Cortex of kidney (tissue), 1 donor: ENCODE results near the gene DNAAF9.
"Not testable (repeated sequence)": the region's sequence is repeated elsewhere in the genome, so short reads cannot be mapped to it uniquely, and the experiment has no call there.

Experiments used
- DNase-seq: peaks from one replicate; lab custom pipeline; 2025; lab: John Stamatoyannopoulos, UW

The DNAAF9 gene

DNA sequence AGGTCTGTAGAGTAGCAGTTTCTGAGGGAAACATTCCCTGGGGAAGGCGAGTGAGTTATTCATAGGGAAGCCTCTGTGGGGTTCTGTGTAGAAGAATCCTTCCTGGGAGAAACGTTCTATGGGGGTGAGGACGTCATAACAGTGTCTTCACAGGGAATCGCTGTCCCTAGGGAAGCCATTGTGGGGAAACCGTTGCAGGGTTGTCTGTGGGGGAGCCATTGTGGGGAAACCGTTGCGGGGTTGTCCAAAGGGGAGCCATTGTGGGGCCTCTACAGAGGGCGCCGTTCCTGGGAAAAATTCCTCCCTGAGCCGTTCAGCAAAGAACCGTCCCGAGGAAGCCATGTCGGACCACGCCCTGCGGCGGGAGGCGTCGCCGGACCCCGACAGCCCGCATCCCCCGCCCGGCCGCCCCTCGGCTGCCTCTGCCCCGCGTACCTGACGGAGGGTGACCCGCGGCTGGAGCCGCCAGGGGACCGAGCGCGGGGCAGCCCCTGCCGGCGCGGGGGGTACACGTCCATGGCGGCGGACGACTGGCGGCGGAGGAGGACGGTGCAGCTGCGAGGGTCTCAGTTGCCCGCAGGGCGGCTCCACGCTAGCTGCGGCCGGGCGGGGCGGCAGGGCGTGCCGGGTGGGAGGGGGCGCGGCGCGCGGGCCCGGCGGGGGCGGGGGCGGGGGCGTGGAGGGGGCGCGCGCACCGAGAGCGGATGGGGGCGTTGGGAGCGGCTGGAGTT lies at the start of gene DNAAF9:
DNAAF9 (minus strand) TSS at position 630 of the 731 bp plus-strand sequence; CDS start at position 518, 112 bp downstream.
- no peak for DNase-seq

DNA sequence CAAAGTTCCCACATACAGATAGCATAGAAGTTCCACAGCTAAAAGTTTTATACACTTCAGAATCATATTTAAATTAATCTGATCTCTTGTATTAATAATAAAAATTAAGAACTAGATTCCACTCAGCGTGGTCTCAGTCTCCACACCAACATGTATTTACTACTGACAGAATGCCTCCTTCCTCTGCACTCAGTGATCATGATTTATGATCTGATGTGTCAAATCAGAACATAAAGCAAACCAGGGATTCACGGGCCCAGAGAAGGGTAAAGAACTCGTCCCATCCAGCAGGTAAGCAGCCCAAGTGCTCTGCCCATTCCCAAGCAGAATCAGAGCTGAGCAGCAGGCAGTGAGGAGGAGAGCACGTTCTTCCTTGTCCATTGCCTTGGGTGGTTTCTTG lies 49.2 kb upstream of the DNAAF9 start:
- DNase-seq: no peak

GRCh38 chr20:3454831-3455230 lies 47.4 kb upstream of the DNAAF9 start:
- no peak for DNase-seq

DNA sequence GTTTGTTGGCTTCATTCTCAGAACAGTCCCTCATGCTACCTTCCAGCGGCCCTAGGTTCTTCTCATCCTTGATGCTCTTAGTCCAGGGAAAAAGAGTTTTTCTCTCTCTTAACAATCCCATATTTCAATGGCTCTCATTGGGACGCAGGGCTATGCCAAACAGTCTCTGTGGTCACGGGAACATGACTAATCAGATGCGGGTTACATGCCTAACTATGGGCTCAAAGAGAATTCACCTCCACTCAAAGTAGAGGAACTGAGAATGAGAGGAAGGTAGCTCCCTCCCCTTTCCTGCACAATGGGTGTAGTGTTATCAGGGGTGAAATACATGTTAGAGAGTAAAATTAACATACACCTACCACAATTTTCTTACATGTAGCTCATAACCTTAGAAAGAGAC lies 45.2 kb upstream of the DNAAF9 start:
- no peak for DNase-seq

DNA sequence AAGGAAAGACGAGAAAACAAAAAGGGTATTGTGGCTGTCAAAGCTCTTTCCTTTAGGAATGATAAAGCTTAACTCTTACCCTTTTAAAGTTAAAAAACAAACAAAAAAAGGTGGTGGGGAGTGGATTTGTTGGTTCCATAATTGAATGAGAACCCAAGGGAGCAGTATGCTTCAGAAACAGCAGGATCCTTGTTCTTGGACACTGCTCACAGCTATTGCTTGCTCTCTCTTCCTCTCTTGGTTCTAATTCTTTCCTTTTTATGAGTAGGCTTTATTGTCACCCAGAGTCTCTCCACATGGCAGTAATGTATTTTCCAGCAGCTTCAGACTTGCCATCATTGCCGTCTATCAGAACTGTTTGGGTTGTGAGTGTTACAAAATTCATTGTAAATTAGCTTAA lies 44.7 kb upstream of the DNAAF9 start:
- DNase-seq: no peak

DNA sequence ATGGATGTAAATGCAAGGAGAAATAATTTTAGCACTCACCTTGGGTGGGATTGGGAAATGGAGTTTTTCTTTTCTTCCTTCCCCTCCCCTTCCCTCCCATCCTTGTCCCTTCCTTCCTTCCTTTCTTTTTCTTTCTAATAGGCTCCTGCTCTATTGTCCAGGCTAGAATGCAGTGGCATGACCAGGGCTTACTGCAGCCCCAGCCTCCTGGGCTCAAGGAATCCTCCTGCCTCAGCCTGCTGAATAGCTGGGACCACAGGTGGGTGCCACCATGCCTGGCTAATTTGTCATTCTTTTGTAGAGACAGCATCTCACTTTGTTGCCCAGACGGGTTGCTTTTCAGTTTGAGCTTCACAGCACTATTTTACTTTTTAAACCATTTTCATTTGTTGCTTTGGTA lies 41.9 kb upstream of the DNAAF9 start:
- no peak for DNase-seq

DNA sequence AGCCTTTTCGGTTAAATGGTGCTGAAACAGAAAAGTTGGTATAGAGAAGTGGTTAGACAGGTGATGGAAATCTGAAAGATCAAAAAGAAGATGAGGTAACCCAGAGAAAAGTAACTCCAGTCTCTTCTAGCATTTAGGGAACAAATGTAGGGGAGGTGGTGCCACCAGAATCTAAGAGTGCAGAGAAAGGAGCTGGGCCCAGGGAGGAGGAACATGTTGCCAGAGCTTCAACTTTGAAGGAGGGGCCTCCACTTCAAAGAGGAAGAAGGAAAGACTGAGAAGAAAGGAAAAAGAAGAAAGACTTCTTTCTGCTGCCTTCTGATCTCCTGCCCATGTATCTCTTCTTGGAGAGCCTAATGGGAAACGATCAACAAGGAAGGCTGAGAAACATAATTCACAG lies 39.9 kb upstream of the DNAAF9 start:
- no peak for DNase-seq

DNA sequence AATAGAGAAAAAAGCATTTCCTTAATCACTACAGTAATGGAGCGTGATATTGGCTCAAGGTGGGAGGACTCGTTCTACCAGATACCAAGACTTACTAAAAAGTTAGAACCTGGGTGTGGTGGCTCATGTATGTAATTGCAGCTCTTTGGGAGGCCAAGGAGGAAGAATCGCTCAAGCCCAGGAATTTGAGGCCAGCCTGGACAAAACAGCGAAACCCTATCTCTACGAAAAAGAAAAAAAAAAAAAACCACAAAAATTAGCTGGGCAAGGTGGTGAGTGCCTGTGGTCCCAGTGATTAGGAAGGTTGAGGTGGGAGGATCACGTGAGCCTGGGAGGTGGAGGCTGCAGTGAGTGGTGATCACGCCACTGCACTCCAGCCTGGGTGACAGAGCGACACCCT lies 39.3 kb upstream of the DNAAF9 start:
- no peak for DNase-seq

- DNase-seq: no peak
Observed at GRCh38 chr20:3436864-3437574, 29.6 kb upstream of the DNAAF9 start.

DNA sequence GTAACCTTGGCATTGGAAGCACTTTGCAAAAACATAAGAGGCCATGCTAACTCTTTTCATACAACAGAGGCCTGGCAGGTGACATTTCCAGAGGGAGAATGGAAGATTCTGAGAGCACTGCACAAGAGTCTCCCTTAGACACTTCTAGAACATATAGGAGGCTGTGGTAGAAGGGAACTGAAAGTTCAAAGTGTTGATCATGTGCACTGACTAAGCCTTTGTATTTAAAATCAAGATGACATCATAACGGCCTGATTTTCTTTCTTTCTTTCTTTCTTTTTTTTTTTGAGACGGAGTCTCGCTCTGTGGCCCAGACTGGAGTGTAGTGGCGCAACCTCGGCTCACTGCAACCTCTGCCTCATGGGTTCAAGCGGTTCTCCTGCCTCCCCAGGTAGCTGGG lies 26.8 kb upstream of the DNAAF9 start:
- DNase-seq: no peak

GRCh38 chr20:3433744-3434143 lies 26.3 kb upstream of the DNAAF9 start:
- DNase-seq: no peak

DNA sequence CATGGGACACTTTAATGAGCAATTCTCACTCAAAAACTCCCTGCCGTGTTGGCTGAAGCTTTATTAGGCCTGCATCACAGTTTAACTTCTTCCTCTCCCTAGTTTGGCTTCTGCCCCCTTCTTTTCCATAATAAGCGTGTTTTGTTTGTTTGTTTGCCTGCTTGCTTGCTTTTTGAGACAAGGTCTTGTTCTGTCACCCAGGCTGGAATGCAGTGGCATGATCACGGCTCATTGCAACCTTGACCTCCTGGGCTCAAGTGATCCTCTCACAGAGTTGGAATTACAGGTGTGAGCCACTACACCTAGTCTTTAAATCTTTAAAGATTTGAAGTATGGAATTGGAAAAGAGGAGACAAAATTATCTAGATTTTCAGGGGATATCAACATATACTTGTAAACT lies 25.4 kb upstream of the DNAAF9 start:
- DNase-seq: no peak

DNA sequence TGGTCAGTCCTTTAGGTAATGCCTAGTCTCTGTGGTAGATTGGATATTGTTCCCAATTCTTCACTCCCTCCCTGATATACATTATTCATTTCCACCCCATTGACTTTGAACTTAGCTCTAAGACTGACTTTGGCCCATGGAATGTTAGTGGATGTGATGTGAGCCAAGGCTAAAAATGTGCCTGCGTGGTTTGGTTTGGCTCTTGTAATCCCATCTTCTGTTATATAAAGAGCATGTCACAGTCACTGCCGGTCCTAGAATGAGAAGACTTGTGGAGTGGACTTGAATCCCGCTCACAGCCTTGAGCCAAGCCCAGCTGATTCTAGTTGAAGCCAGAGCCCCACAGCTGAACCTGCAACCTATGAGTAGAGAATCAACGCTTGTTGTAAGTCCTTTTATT lies 23.6 kb upstream of the DNAAF9 start:
- DNase-seq: no peak

- DNase-seq: no peak
Observed at GRCh38 chr20:3430376-3431069, 23.1 kb upstream of the DNAAF9 start.

DNA sequence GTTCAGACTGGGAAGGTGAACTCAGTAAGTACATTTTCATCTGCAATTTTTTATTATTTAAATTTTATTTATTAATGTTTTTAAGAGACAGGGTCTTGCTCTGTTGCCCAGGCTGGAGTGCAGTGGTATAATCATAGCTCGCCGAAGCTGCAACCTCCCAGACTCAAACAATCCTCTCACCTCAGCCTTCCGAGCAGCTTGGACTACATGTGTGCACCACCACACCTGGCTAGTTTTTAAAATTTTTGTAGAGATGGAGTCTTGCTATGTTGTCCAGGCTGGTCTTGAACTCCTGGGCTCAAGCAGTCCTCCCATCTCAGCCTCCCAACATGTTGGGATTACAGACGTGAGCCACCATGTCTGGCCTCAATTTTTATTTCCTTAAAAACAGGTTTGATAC lies 19.3 kb upstream of the DNAAF9 start:
- not testable (repeated sequence) for DNase-seq

DNA sequence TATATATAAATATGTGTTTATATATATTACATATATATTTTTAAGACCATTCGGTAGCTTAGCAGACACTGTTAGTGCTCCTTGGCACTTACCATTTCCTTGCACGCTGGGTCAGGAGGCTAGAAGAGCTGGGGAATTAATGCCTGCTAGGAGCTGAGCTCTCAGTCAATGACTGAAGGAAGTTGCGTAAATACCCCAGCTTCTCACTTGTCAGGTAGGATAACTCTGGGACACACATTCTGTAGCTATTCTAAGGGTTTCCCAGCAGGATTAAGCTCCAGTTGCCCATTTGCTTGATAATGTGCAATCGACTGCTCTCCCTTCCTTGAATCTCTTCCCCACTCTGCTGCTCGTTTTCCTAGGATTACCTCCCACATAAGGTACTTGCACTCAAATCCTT lies 15.7 kb upstream of the DNAAF9 start:
- no peak for DNase-seq

DNA sequence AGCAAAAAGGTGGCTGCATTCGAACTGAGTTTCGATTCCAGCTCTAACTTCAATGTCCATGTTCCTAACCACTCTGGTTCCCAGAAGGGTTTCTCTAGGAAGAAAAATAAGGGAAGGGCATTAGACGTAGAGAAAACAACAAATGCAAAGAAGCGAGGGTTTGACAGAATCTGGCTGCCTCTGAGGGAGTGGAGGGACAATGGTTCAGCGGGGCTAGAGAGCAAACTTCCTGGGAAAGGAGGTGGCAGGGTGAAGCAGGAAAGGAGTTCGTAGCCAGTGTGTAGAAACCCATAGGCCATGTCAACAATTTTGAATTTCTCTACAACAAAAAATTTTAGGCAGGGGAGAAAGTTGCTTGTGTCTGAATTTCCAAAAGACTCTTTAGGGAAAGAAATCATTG lies 14.5 kb upstream of the DNAAF9 start:
- no peak for DNase-seq

GRCh38 chr20:3420211-3420707 lies 12.8 kb upstream of the DNAAF9 start:
- DNase-seq: no peak

- DNase-seq: not testable (repeated sequence)
Observed at GRCh38 chr20:3418161-3418560, 10.7 kb upstream of the DNAAF9 start.

DNA sequence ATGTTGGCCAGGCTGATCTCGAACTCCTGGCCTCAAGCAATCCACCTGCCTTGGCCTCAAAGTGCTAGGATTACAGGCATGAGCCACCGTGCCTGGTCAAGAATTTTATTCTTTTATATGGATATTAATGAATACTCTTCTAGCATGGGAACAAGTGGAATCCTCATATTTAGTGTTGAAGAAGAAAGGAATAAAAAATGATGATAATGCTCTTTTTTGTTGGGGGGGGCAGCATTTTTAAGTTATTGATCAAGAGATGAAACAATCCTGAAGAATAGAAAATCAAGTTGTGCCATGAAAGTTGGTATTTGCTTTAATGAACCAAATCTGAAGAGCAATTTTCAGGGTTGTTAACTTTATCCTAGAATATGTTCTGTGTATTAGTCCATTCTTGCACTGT lies 6.7 kb upstream of the DNAAF9 start:
- no peak for DNase-seq

DNA sequence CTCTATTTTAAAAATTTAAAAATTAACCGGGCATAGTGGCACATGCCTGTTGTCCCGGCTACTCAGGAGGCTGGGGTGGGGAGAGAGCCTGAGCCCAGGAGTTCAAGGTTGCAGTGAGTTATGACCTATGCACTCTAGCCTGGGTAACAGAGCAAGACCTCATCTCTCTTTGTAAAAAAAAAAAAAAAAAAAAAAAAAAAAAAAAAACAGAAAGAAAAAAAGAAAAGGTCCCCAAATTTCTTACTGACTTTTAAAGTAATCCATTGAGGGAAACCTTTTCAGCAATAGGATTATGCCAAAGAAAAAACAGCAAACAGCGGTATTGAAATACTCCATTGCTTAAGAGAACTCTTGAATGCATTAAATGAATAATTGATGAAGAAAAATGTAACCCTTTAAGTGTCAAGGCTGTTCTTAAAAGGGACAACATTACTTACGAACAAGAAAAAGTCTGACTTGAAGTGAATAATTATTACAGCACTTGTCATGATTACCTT lies 6.0 kb upstream of the DNAAF9 start:
- DNase-seq: no peak

- no peak for DNase-seq
Observed at GRCh38 chr20:3412600-3413392, 5.3 kb upstream of the DNAAF9 start.
